T-helper 17 cell (primary cell): ENCODE results near the gene DUOXA2. TPM values are rescaled to one million over a fixed set of nuclear protein-coding genes. Genes with fewer than 3 reads are reported as not detected.

Experiments used
- ATAC-seq: fragments of 150-1000 bp; cut with Tn5 transposase; 2 replicates; pipeline ENCODE4 v1.10.0; 2021; ENCODE audit warnings: mild to moderate bottlenecking, moderate library complexity
- DNase-seq, 3 donors: peaks; one replicate each; pipeline versions ENCODE4 v3.0.0 to v3.0.0-alpha.2; 2020 to 2021
- H3K9me3 ChIP-seq: one replicate; pipeline ENCODE4 v1.7.0; 2013; ENCODE audit warnings: low read length, mild to moderate bottlenecking; ENCODE audit not compliant: control insufficient read depth, poor library complexity, severe bottlenecking
- H3K27ac Mint-ChIP-seq: one replicate; pipeline ENCODE4 v1.8.0; 2022; ENCODE audit warnings: mild to moderate bottlenecking, moderate library complexity, mixed read lengths
- H3K27me3 Mint-ChIP-seq: one replicate; pipeline ENCODE4 v1.8.0; 2022; ENCODE audit warnings: mixed read lengths
- H3K36me3 Mint-ChIP-seq: one replicate; pipeline ENCODE4 v1.8.0; 2022; ENCODE audit warnings: low read depth, mixed read lengths
- H3K4me1 Mint-ChIP-seq: one replicate; pipeline ENCODE4 v1.8.0; 2022; ENCODE audit warnings: mild to moderate bottlenecking, mixed read lengths
- H3K4me3 Mint-ChIP-seq: one replicate; pipeline ENCODE4 v1.8.0; 2022; ENCODE audit warnings: mild to moderate bottlenecking, moderate library complexity, mixed read lengths
- total RNA-seq, 4 donors: library from RNA in 2 of 4; stranded (reverse) in 2 of 4; gene quantifications; one replicate each; pipeline ENCODE4 v1.2.3 and lab custom pipeline; 2022 to 2026

DUOXA2 gene
- total RNA-seq, 2 donors from 2014 or later, result not detected

- H3K36me3 Mint-ChIP-seq, result peaks cover 2% of the 10 kb centered on the region
- no peak for ATAC-seq
- no peaks in the 10 kb centered on the region for H3K9me3 ChIP-seq
- H3K4me3 Mint-ChIP-seq, result no peak overlapping the region
- DNase-seq, result no peak
- no peaks in the 10 kb centered on the region for H3K27me3 Mint-ChIP-seq
- H3K27ac Mint-ChIP-seq, result no peak overlapping the region
- H3K4me1 Mint-ChIP-seq, result peaks cover 2% of the 10 kb centered on the region
Observed at GRCh38 chr15:45151998-45152828, 38.1 kb downstream of the DUOXA2 start.

DNA sequence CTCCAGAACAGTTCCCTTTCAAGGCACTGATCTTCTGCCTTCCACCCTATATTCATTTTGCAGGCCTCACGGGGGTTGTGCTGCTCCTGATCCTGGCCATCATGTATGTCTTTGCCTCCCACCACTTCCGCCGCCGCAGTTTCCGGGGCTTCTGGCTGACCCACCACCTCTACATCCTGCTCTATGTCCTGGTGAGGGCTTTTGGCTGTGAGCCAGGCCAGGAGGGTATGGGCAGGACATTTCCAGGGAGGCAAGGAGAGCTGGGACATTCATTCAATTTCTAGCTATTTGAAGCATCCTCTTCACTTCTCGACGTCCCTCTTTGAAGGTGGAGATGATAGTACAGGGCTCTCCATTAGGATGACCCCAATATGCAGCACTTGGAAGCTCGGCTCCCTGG is 41.6 kb downstream of the DUOXA2 start:
- H3K36me3 Mint-ChIP-seq, result peaks cover 2% of the 10 kb centered on the region
- no peak for ATAC-seq
- no peaks in the 10 kb centered on the region for H3K27me3 Mint-ChIP-seq
- H3K27ac Mint-ChIP-seq, result no peak overlapping the region
- H3K4me1 Mint-ChIP-seq, result peaks cover 14% of the 10 kb centered on the region
- no peaks in the 10 kb centered on the region for H3K9me3 ChIP-seq
- H3K4me3 Mint-ChIP-seq, result no peak overlapping the region
- DNase-seq, result no peak

- H3K27ac Mint-ChIP-seq, result peak overlapping the region; percentile 78
- H3K36me3 Mint-ChIP-seq, result peaks cover 2% of the 10 kb centered on the region
- ATAC-seq (no peak), DNase-seq (no peak)
- no peaks in the 10 kb centered on the region for H3K27me3 Mint-ChIP-seq
- H3K4me1 Mint-ChIP-seq, result peaks cover 14% of the 10 kb centered on the region
- H3K9me3 ChIP-seq, result no peaks in the 10 kb centered on the region
- no peak overlapping the region for H3K4me3 Mint-ChIP-seq
Observed at GRCh38 chr15:45156744-45157455, 42.8 kb downstream of the DUOXA2 start.

GRCh38 chr15:45157974-45158373 is 43.8 kb downstream of the DUOXA2 start:
- Mint-ChIP-seq H3K4me1 (peaks cover 15% of the 10 kb centered on the region), H3K27me3 (no peaks in the 10 kb centered on the region), H3K27ac (peak overlapping the region; percentile 27), H3K4me3 (no peak overlapping the region), H3K36me3 (peaks cover 2% of the 10 kb centered on the region)
- no peaks in the 10 kb centered on the region for H3K9me3 ChIP-seq
- ATAC-seq (no peak), DNase-seq (no peak)

- Mint-ChIP-seq H3K36me3 (peaks cover under 1% of the 10 kb centered on the region), H3K27ac (no peak overlapping the region), H3K27me3 (no peaks in the 10 kb centered on the region), H3K4me1 (peaks cover 23% of the 10 kb centered on the region), H3K4me3 (no peak overlapping the region)
- H3K9me3 ChIP-seq, result no peaks in the 10 kb centered on the region
- ATAC-seq, result no peak
- no peak for DNase-seq
Observed at GRCh38 chr15:45161666-45162065, 47.5 kb downstream of the DUOXA2 start.

GRCh38 chr15:45162771-45163507 is 48.8 kb downstream of the DUOXA2 start:
- H3K9me3 ChIP-seq, result no peaks in the 10 kb centered on the region
- Mint-ChIP-seq H3K4me3 (no peak overlapping the region), H3K27ac (peak overlapping the region; percentile 4), H3K36me3 (no peaks in the 10 kb centered on the region), H3K4me1 (peaks cover 22% of the 10 kb centered on the region), H3K27me3 (no peaks in the 10 kb centered on the region)
- peak; percentile 26 to 43 (median 38) for DNase-seq
- peak; percentile 33 for ATAC-seq

GRCh38 chr15:45163508-45163856 is 49.4 kb downstream of the DUOXA2 start:
- DNase-seq (no peak), ATAC-seq (no peak)
- peaks cover 22% of the 10 kb centered on the region for H3K4me1 Mint-ChIP-seq
- H3K27ac Mint-ChIP-seq, result peak overlapping the region; percentile 4
- no peaks in the 10 kb centered on the region for H3K36me3 Mint-ChIP-seq
- no peaks in the 10 kb centered on the region for H3K9me3 ChIP-seq
- no peak overlapping the region for H3K4me3 Mint-ChIP-seq
- H3K27me3 Mint-ChIP-seq, result no peaks in the 10 kb centered on the region

DNA sequence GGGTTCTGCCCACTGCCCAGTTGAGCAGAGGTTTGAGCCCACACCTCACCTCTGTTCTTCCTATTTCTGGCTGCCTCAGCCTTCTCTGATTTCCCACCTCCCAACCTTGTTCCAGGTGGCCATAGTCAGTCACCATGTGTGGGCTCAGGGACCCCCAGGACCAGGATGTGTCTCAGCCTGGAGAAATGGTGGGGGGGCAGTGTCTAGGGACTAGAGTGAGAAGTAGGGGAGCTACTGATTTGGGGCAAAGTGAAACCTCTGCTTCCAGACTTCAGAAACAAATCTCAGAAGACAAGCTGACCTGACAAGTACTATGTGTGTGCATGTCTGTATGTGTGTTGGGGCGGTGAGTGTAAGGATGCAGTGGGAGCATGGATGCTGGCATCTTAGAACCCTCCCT is 50.8 kb downstream of the DUOXA2 start:
- H3K27ac Mint-ChIP-seq, result peak overlapping the region; percentile 32
- H3K36me3 Mint-ChIP-seq, result no peaks in the 10 kb centered on the region
- no peaks in the 10 kb centered on the region for H3K27me3 Mint-ChIP-seq

DNA sequence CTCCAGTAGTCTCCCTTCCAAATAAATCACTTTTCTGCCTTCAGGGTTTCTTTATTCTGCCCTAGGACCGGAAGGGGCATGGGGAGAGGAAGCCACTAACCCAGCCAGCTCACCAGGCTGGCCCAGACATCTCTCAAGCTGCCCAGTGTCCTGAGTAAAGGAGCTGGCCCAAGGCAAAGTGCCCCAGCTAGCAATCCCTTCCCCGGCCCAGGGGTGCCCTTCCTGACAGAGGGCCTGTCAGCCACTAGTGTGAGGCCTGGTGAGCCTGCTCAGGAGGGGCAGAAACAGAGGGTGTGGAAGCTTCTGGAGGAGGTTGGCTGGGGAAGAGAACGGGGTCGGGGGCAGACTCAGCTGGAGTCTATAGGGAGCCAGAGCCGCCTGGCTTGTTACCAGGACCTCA is 51.4 kb downstream of the DUOXA2 start:
- Mint-ChIP-seq H3K27ac (peak overlapping the region; percentile 32), H3K36me3 (no peaks in the 10 kb centered on the region), H3K27me3 (no peaks in the 10 kb centered on the region), H3K4me1 (peaks cover 11% of the 10 kb centered on the region), H3K4me3 (peak overlapping the region; percentile 73)
- H3K9me3 ChIP-seq, result no peaks in the 10 kb centered on the region
- no peak for DNase-seq
- no peak for ATAC-seq

More for the DNA sequence above, 50.8 kb downstream of the DUOXA2 start:
- Mint-ChIP-seq H3K4me1 (peaks cover 13% of the 10 kb centered on the region), H3K4me3 (no peak overlapping the region)
- no peak for ATAC-seq
- no peak for DNase-seq
- no peaks in the 10 kb centered on the region for H3K9me3 ChIP-seq

GRCh38 chr15:45166834-45167630 is 52.9 kb downstream of the DUOXA2 start:
- Mint-ChIP-seq H3K4me1 (peaks cover 11% of the 10 kb centered on the region), H3K36me3 (no peaks in the 10 kb centered on the region), H3K4me3 (peak overlapping the region; percentile 77), H3K27me3 (no peaks in the 10 kb centered on the region), H3K27ac (peak overlapping the region; percentile 59)
- DNase-seq (peak; percentile 55 to 72 (median 67)), ATAC-seq (peak; percentile 96)
- H3K9me3 ChIP-seq, result no peaks in the 10 kb centered on the region

DNA sequence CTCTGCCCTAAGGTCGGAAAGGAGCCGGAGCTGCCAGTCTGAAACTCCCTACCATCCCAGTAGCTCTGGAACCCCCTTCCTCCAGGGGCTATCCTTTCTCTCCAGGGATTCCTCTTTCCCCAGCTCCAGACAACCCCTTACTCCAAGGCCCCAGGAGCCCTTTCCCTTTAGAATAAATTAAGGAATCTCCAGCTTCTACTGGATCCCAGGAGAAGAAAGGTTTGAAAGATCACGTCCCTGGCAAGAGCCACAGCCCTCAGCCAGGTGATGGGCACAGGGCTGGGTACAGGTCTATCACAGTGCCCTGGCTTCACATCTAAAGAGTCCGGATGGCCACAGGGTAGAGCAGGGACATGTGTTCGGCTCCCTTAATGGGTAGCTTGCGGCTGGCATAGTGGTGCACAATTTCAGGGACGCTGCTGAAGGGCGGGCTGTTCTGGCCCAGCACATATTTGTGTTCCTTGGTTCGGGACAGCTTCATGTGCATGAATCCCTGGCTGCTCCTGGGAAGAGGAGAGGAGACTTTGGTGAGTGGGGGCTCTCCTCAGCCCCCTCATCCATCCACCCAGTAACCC is 53.6 kb downstream of the DUOXA2 start:
- no peak for DNase-seq
- peak overlapping the region; percentile 59 for H3K27ac Mint-ChIP-seq
- no peaks in the 10 kb centered on the region for H3K36me3 Mint-ChIP-seq
- peak overlapping the region; percentile 77 for H3K4me3 Mint-ChIP-seq
- peaks cover 11% of the 10 kb centered on the region for H3K4me1 Mint-ChIP-seq
- no peaks in the 10 kb centered on the region for H3K9me3 ChIP-seq
- no peak for ATAC-seq
- H3K27me3 Mint-ChIP-seq, result no peaks in the 10 kb centered on the region
